K562 (cell line): Measurements from ENCODE around the gene TRIP10. TPM values are rescaled to one million over a fixed set of nuclear protein-coding genes. Genes with fewer than 3 reads are reported as not detected.

Experiments
- BHLHE40 ChIP-seq: IDR thresholded peaks from 2 replicates; pipeline ENCODE4 v1.6.1; 2011; ENCODE audit warnings: low read length, improper control_type of control experiment
- CEBPG ChIP-seq, 3 experiments: fragments of 200-800 bp in 1 of 3; sonication (Bioruptor generic) in 1 of 3; sonication (generic) in 1 of 3; formaldehyde crosslinking in 1 of 3; IDR thresholded peaks in 2 of 3; conservative IDR thresholded peaks in 1 of 3; 2 replicates each; pipeline versions ENCODE4 v1.6.1 to v1.8.0; 2016 to 2022; ENCODE audit warnings: missing compliant biosample characterization in 2 of 3, missing genetic modification characterization in 2 of 3, mild to moderate bottlenecking in 1 of 3, missing genetic modification reagents in 1 of 3
- CHD4 ChIP-seq: fragments of 200-600 bp; sonication (generic); IDR thresholded peaks from 3 replicates; pipeline ENCODE4 v1.6.1; 2012; ENCODE audit warnings: low read depth, mild to moderate bottlenecking, mixed read lengths, low read length, inconsistent platforms; ENCODE audit not compliant: insufficient read depth, insufficient replicate concordance, poor library complexity, severe bottlenecking
- E2F6 ChIP-seq, 2 experiments: IDR thresholded peaks; 2 replicates each; pipeline ENCODE4 v1.6.1; 2011; ENCODE audit warnings: borderline replicate concordance in 1 of 2, control low read depth in 1 of 2, low read depth in 1 of 2, low read length in 1 of 2, mild to moderate bottlenecking in 1 of 2, mixed read lengths in 1 of 2, moderate library complexity in 1 of 2; ENCODE audit not compliant: insufficient read depth in 1 of 2, insufficient read length in 1 of 2, poor library complexity in 1 of 2, severe bottlenecking in 1 of 2; ENCODE audit errors: extremely low read depth in 1 of 2
- FIP1L1 ChIP-seq: fragments of 200-400 bp; formaldehyde crosslinking; IDR thresholded peaks from 2 replicates; pipeline ENCODE4 v1.6.1; 2018; ENCODE audit warnings: mild to moderate bottlenecking, low read depth, low read length; ENCODE audit not compliant: poor library complexity, severe bottlenecking
- MTA1 ChIP-seq: fragments of 450-650 bp; IDR thresholded peaks from 2 replicates; pipeline ENCODE4 v1.6.1; 2017; ENCODE audit warnings: borderline replicate concordance
- POLR2AphosphoS5 ChIP-seq: IDR thresholded peaks from 2 replicates; pipeline ENCODE4 v1.6.1; 2011; ENCODE audit warnings: mild to moderate bottlenecking, low read depth, low read length, moderate library complexity; ENCODE audit not compliant: control insufficient read depth, insufficient read depth
- PRDM10 ChIP-seq: fragments of 450-650 bp; IDR thresholded peaks from 2 replicates; pipeline ENCODE4 v1.6.1; 2018; ENCODE audit not compliant: partially characterized antibody
- RCOR1 ChIP-seq, 2 experiments: IDR thresholded peaks; 2 replicates each; pipeline ENCODE4 v1.6.1; 2012; ENCODE audit warnings: low read depth in 2 of 2, low read length in 2 of 2, borderline replicate concordance in 1 of 2, improper control_type of control experiment in 1 of 2
- SAFB ChIP-seq: fragments of 200-400 bp; formaldehyde crosslinking; IDR thresholded peaks from 2 replicates; pipeline ENCODE4 v1.6.1; 2017; ENCODE audit warnings: low read depth, low read length, borderline replicate concordance
- SNAPC5 ChIP-seq: fragments of 250-450 bp; sonication (Bioruptor Pico); IDR thresholded peaks from 2 replicates; pipeline ENCODE4 v1.8.0; 2021; ENCODE audit warnings: moderate library complexity, mild to moderate bottlenecking, inconsistent platforms
- TRIM28 ChIP-seq: fragments of 450-650 bp; IDR thresholded peaks from 2 replicates; pipeline ENCODE4 v1.6.1; 2017
- ZBTB2 ChIP-seq: fragments of 450-650 bp; IDR thresholded peaks from 2 replicates; pipeline ENCODE4 v1.6.1; 2016; ENCODE audit warnings: antibody characterized with exemption
- ZNF316 ChIP-seq: fragments of 450-650 bp; IDR thresholded peaks from 2 replicates; pipeline ENCODE4 v1.6.1; 2016
- ZNF444 ChIP-seq: fragments of 250-450 bp; sonication (Bioruptor Pico); IDR thresholded peaks from 2 replicates; pipeline ENCODE4 v1.4.0; 2020; ENCODE audit warnings: mild to moderate bottlenecking, moderate library complexity
- ZNF592 ChIP-seq: fragments of 450-650 bp; IDR thresholded peaks from 2 replicates; pipeline ENCODE4 v1.6.1; 2017; ENCODE audit warnings: antibody characterized with exemption, mild to moderate bottlenecking
- ZNF707 ChIP-seq: fragments of 250-450 bp; sonication (Bioruptor Pico); conservative IDR thresholded peaks from 2 replicates; pipeline ENCODE4 v1.8.0; 2022; ENCODE audit warnings: inconsistent platforms, mild to moderate bottlenecking, moderate library complexity
- polyA plus RNA-seq, 8 experiments: library from polyadenylated mRNA; depleted of rRNA in 4 of 8; stranded (reverse) in 5 of 8; unstranded in 3 of 8; fragments of >200 nt; fragmentation: Nextera tagmentation in 2 of 8; fragmentation: Illumina TruSeq in 1 of 8; extraction: Ambion mirVana in 2 of 8; extraction: Trizol in 1 of 8; gene quantifications; 2 replicates each; pipeline versions ENCODE4 v1.2.1 to v1.2.3, GENCODE V29; 2011 to 2014; ENCODE audit warnings: inconsistent platforms in 1 of 8, missing spikeins in 1 of 8
- total RNA-seq, 7 experiments: library from RNA; depleted of rRNA in 6 of 7; stranded (reverse); fragments of >200 nt in 6 of 7; fragmentation: Illumina TruSeq in 2 of 7; extraction: Trizol in 2 of 7; gene quantifications; 2 replicates each; pipeline versions ENCODE4 v1.2.1 to v1.2.3, GENCODE V29; 2011 to 2021; ENCODE audit warnings: low replicate concordance in 1 of 7

Gene TRIP10
- total and polyA plus RNA-seq, 9 of the 15 experiments (the other 6 are each of a cell fraction or from before 2014, with no cell fraction given), result 1.2 to 66.8 (median 36.1) TPM

- no peak for TF ChIP-seq ZNF592
- no peak for TF ChIP-seq FIP1L1
- TF ChIP-seq MTA1, result no peak
- no peak for TF ChIP-seq SNAPC5 (CRISPR knock-in tag)
- peak in 1 of 2 experiments; percentile 37 for TF ChIP-seq E2F6 (IDR thresholded peaks at IDR 0.05; ENCODE audit: borderline replicate concordance in 1 of 2, extremely low read depth in 1 of 2, insufficient read depth in 1 of 2, insufficient read length in 1 of 2, low read depth in 1 of 2, low read length in 1 of 2, poor library complexity in 1 of 2, severe bottlenecking in 1 of 2)
- TF ChIP-seq RCOR1 (IDR thresholded peaks at IDR 0.05; ENCODE audit: borderline replicate concordance in 1 of 2, low read depth in 2 of 2, low read length in 2 of 2), result no peak
- no peak for TF ChIP-seq POLR2AphosphoS5
- TF ChIP-seq CEBPG (CRISPR knock-in tag; IDR thresholded peaks at IDR 0.05), result no peak
- TF ChIP-seq CEBPG (tag; conservative IDR thresholded peaks at IDR 0.05 in 1 of 2, IDR thresholded peaks at IDR 0.05 in 1 of 2), result no peak
- TF ChIP-seq ZNF316, result no peak
- TF ChIP-seq TRIM28, result no peak
- TF ChIP-seq ZNF444 (CRISPR knock-in tag), result no peak
- TF ChIP-seq ZNF707 (CRISPR knock-in tag), result no peak
- TF ChIP-seq PRDM10, result no peak
- TF ChIP-seq BHLHE40, result no peak
- 0 out of 2 replicates have a peak, but pooled peaks have one; percentile 16 for TF ChIP-seq ZBTB2
- no peak for TF ChIP-seq SAFB
- no peak for TF ChIP-seq CHD4
These were observed 27.5 kb downstream of the TRIP10 start (continued) for GRCh38 chr19:6767081-6767356.
